OCI-LY3 (cell line): ENCODE data around the gene INSC.

Experiments used
- H2AFZ ChIP-seq: fragments of 200-600, 300-600 bp; shearing (Covaris generic); 2 replicates; pipeline ENCODE4 v1.6.0; 2014; ENCODE audit warnings: antibody characterized with exemption, low read depth, low read length
- H3K27ac ChIP-seq: fragments of 200-600, 300-600 bp; sonication (generic); 2 replicates; pipeline ENCODE4 v1.5.1; 2014; ENCODE audit warnings: mild to moderate bottlenecking, low read length, moderate library complexity, mixed read lengths
- H3K27me3 ChIP-seq: fragments of 200-600, 300-600 bp; sonication (generic); 2 replicates; pipeline ENCODE4 v1.6.1; 2014; ENCODE audit warnings: low read depth, low read length, mixed read lengths
- H3K36me3 ChIP-seq: fragments of 200-600, 300-600 bp; sonication (generic); replicated peaks from 2 replicates; pipeline ENCODE3; 2014; ENCODE audit warnings: low read depth, low read length, mixed read lengths
- H3K4me1 ChIP-seq: fragments of 300-600, 200-600 bp; sonication (generic); 2 replicates; pipeline ENCODE4 v1.6.1; 2014; ENCODE audit warnings: low read length, mixed read lengths
- H3K4me2 ChIP-seq: fragments of 200-600, 300-600 bp; sonication (generic); 2 replicates; pipeline ENCODE4 v1.6.1; 2014; ENCODE audit warnings: low read length, mixed read lengths
- H3K4me3 ChIP-seq: fragments of 300-600, 200-600 bp; sonication (generic); 2 replicates; pipeline ENCODE4 v1.5.1; 2014; ENCODE audit warnings: antibody characterized with exemption, mild to moderate bottlenecking, low read length, moderate library complexity
- H3K79me2 ChIP-seq: fragments of 300-600, 200-600 bp; shearing (Covaris generic); 2 replicates; pipeline ENCODE4 v1.6.1; 2014; ENCODE audit warnings: mild to moderate bottlenecking, low read length, mixed read lengths
- H3K9ac ChIP-seq: fragments of 300-600, 200-600 bp; shearing (Covaris generic); 2 replicates; pipeline ENCODE4 v1.6.0; 2014; ENCODE audit warnings: mild to moderate bottlenecking, low read length, moderate library complexity
- H3K9me3 ChIP-seq: fragments of 200-600, 300-600 bp; shearing (Covaris generic); 2 replicates; pipeline ENCODE4 v1.6.1; 2014; ENCODE audit warnings: low read length, mixed read lengths; ENCODE audit not compliant: insufficient read depth
- H4K20me1 ChIP-seq: fragments of 200-600, 300-600 bp; sonication (generic); 2 replicates; pipeline ENCODE4 v1.6.1; 2016; ENCODE audit warnings: low read length, mixed read lengths; ENCODE audit not compliant: insufficient read depth
- EZH2phosphoT487 ChIP-seq: fragments of 200-600 bp; shearing (Covaris generic); IDR thresholded peaks from 2 replicates; pipeline ENCODE4 v1.6.1; 2018; ENCODE audit warnings: antibody characterized with exemption, mixed run types, low read depth
- TF ChIP-seq, protein P1 (sequence below): fragments of 200-600, 300-600 bp; sonication (generic); IDR thresholded peaks from 2 replicates; pipeline ENCODE4 v1.5.1; 2014; ENCODE audit warnings: antibody characterized with exemption, low read length, low read depth

INSC gene

DNA sequence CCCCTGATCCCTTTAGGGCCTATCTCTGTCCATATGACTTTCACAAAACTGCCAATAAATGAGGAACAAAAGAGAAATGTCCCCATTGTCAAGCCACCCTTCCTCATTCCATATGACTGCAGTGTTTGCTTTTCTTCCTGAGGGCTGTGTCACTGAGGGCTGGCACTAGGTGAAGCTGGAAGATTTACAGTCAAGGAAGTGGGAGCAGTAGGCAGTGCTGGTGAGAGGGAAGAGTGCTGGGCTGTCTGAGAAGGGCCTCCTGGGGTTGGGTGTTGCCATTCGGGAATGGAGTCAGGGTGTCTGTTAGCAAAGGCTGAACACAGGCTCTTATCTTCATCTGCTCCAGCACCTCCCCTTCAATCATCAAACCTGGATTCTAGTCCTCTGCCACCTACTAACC lies 30.9 kb downstream of the INSC start:
- no peak overlapping the region for H3K27ac ChIP-seq
- no peaks in the 10 kb centered on the region for H3K4me1 ChIP-seq
- TF ChIP-seq, protein P1, sequence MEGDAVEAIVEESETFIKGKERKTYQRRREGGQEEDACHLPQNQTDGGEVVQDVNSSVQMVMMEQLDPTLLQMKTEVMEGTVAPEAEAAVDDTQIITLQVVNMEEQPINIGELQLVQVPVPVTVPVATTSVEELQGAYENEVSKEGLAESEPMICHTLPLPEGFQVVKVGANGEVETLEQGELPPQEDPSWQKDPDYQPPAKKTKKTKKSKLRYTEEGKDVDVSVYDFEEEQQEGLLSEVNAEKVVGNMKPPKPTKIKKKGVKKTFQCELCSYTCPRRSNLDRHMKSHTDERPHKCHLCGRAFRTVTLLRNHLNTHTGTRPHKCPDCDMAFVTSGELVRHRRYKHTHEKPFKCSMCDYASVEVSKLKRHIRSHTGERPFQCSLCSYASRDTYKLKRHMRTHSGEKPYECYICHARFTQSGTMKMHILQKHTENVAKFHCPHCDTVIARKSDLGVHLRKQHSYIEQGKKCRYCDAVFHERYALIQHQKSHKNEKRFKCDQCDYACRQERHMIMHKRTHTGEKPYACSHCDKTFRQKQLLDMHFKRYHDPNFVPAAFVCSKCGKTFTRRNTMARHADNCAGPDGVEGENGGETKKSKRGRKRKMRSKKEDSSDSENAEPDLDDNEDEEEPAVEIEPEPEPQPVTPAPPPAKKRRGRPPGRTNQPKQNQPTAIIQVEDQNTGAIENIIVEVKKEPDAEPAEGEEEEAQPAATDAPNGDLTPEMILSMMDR: no peak
- no peak for TF ChIP-seq EZH2phosphoT487

DNA sequence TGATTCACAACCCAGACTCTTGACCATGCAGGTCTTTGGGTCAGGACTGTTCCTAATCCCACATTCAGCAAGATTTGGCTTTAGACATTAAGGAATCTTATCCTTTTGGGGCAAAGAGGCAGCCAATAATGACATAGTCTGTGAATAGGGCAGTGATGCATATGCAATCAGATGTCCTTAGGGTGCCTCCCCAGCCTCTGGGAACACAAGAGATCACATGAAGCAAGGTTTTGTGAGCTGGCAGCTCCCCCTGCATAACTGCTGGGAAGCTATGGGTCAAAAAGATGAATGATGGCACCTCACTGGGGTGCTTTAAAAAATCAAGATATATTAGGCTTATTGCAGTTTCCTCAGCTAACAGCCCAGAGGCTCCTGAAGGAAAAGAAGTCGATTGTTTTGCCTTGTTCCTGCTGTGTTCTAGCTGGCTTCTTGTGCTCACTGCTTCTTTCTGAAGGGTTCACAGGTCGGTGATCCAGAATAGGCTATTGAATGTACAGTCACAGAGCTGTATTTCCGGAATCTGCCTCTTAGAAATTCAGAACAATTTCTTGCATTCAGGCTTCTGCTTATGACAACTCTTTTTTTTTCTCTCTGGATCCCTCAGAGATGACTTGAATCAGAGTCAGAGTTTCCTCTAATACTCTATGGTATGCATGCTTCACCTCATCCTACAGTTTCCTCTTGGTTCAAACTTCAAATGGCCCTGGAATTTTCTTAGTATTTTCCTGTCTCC lies 31.7 kb downstream of the INSC start:
- Histone ChIP-seq H2AFZ (no peak overlapping the region), H3K9ac (no peak overlapping the region)

More for the DNA sequence above, 30.9 kb downstream of the INSC start:
- Histone ChIP-seq H3K9me3 (no peaks in the 10 kb centered on the region), H2AFZ (no peak overlapping the region), H4K20me1 (no peaks in the 10 kb centered on the region), H3K36me3 (no peaks in the 10 kb centered on the region), H3K79me2 (no peaks in the 10 kb centered on the region), H3K9ac (no peak overlapping the region), H3K27me3 (0 out of 2 replicates have a peak, but pooled peaks cover 15% of the 10 kb centered on the region), H3K4me3 (no peak overlapping the region), H3K4me2 (no peak overlapping the region)

DNA sequence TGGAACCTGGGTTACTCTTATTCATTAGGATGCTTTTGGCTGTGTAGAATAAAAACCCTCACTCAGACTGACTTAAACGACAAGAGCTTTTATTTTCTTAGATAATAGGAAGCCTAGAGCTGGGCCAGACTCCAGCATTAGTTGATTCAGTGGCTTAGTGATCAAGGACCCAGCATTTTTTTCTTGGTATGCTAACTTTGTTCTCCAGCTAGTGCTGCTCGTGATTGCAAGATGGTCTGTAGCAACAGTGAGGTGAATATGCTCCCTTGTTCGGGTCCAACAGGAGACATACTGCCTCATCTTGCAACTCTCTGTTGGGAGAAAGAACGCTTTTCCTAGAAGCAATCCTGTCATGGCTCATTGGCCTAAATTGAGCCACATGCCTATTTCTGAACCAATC lies 33.4 kb downstream of the INSC start:
- no peak for TF ChIP-seq EZH2phosphoT487
- TF ChIP-seq, protein P1: no peak
- H3K79me2 ChIP-seq: no peaks in the 10 kb centered on the region
- no peak overlapping the region for H3K27ac ChIP-seq
- H3K4me1 ChIP-seq: no peaks in the 10 kb centered on the region
- 0 out of 2 replicates have a peak, but pooled peaks cover 15% of the 10 kb centered on the region for H3K27me3 ChIP-seq
- H2AFZ ChIP-seq: no peak overlapping the region
- no peaks in the 10 kb centered on the region for H4K20me1 ChIP-seq
- no peaks in the 10 kb centered on the region for H3K36me3 ChIP-seq
- H3K9ac ChIP-seq: no peak overlapping the region
- no peaks in the 10 kb centered on the region for H3K9me3 ChIP-seq
- no peak overlapping the region for H3K4me2 ChIP-seq
- H3K4me3 ChIP-seq: no peak overlapping the region

More for the DNA sequence above, 31.7 kb downstream of the INSC start:
- Histone ChIP-seq H4K20me1 (no peaks in the 10 kb centered on the region), H3K27me3 (0 out of 2 replicates have a peak, but pooled peaks cover 15% of the 10 kb centered on the region), H3K27ac (no peak overlapping the region), H3K4me2 (no peak overlapping the region), H3K4me3 (no peak overlapping the region), H3K36me3 (no peaks in the 10 kb centered on the region), H3K9me3 (no peaks in the 10 kb centered on the region), H3K4me1 (no peaks in the 10 kb centered on the region), H3K79me2 (no peaks in the 10 kb centered on the region)
- TF ChIP-seq, protein P1: no peak
- TF ChIP-seq EZH2phosphoT487: no peak

DNA sequence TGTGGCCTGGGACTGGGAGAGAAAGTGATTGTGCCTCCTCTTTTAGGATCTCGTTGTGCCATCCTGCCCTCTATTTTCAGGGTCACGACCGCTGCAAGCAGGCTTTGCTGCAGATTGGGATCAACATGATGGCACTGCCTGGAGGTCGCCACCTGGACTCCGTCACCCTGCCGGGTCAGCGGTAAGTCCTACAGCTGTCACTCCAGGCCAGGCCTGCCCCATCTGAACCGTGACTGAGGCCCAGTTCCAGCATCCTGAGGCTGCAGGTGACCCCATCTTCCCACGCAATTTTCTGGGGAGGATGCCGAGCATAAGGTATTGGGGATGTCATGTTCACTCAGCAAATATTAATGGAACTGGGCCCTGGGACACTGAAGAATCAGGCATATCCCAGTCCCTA lies 34.3 kb downstream of the INSC start:
- no peak overlapping the region for H3K27ac ChIP-seq
- TF ChIP-seq, protein P1: no peak
- TF ChIP-seq EZH2phosphoT487: no peak
- H3K27me3 ChIP-seq: 0 out of 2 replicates have a peak, but pooled peaks cover 15% of the 10 kb centered on the region
- no peaks in the 10 kb centered on the region for H3K9me3 ChIP-seq
- no peak overlapping the region for H3K4me2 ChIP-seq
- no peaks in the 10 kb centered on the region for H3K79me2 ChIP-seq
- H3K4me1 ChIP-seq: no peaks in the 10 kb centered on the region
- no peaks in the 10 kb centered on the region for H3K36me3 ChIP-seq
- H2AFZ ChIP-seq: no peak overlapping the region
- no peak overlapping the region for H3K9ac ChIP-seq
- H4K20me1 ChIP-seq: no peaks in the 10 kb centered on the region
- no peak overlapping the region for H3K4me3 ChIP-seq
